Stimulated activated naive CD4-positive, alpha-beta T cell treated with Interleukin-2 at 50 U/mL for 16 hours (primary cell): ENCODE results near the gene OLFML2B.
"Not testable (repeated sequence)": the region's sequence is repeated elsewhere in the genome, so short reads cannot be mapped to it uniquely, and the experiment has no call there.

Experiments used
- DNase-seq: peaks from one replicate; lab custom pipeline; 2025; lab: John Stamatoyannopoulos, UW

The OLFML2B gene

DNA sequence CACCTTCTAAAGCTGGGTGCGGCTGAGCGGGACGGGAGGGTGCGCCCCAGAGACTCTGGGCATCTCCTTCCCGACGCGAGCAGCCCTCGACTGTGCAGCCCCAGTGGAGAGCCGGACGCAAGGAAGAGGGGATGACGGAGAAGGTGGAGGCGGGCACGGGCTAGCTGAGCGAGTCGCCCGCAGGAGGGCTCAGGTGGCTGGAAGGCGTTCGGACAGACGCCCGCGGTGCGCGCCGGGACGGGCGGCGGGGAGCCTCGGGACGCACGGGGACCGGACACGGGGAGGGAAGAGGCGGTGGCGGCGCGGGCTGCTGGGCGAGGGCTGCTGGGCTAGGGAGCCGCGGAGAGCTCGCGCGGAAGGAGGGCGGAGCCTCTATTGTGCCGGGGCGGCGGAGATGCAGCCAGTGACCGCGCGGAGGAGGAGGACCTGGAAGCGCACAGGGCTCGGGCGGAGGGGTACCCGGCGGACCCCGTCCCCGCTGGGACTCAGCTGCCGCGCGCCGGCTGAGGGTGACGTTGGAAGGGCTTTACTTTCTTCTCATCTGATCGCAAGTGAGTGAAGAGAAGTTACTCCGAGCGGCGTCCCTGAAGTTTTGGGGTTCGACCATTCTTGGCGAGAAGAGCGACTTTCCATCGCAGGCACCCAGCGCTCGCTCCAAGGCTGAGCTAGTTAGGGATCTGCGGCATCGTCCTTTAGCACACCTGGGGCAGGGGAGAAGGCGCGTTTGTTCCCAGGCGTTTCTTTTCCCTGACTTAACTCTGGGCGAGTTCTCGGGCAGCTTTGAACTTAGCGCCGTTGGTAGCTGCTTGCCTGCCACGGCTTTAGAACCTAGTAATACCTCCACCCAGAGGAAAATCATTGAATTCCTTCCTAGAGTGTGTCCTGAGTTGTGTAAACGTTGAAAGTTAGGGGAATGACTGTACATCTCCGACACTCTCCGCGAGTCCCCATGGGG, at the start of gene OLFML2B:
TSS of gene OLFML2B (minus strand) at position 323 of the 955 bp plus-strand sequence. CDS start 439 bp downstream, outside the sequence.
- peak; percentile 8 for DNase-seq

DNA sequence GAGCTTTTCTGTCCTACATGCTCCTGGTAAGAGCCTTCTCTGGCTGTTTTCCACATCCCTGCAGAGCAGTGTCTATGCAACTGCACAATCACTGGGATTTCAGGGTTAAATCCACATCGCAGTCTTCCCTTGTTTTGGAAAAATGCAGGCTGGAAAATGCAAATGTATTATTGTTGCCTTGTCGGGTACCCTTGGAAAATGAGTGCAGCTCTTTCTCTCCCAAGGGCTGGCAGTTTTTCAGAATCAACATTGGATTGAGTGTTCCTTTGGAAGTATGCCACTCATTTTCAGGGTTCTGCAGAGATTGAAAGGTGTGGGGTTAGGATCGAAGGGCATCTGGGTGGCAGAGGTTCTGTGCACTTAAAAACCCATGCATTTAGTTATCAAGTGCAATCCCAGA, 49.1 kb upstream of the OLFML2B start:
- no peak for DNase-seq

DNA sequence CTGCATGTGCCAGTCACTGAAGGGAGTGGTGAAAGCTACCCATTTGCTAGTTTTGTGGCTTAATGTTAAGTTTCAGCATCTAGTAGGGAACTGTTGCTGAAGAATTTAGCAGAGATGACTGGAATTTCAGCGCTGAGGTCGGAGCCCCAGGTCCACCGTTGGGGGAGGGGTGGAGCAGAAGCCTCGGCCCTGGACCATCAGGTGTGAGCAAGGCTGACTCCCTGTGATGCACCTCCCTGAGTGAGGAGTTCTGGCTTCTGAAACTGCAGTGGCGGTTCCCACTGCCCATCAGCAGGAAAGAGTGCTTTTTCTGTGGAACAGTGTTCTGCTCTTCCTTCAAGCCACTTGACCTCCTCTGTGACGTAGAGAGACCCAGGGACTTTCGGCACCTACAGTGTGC, 47.2 kb upstream of the OLFML2B start:
- no peak for DNase-seq

DNA sequence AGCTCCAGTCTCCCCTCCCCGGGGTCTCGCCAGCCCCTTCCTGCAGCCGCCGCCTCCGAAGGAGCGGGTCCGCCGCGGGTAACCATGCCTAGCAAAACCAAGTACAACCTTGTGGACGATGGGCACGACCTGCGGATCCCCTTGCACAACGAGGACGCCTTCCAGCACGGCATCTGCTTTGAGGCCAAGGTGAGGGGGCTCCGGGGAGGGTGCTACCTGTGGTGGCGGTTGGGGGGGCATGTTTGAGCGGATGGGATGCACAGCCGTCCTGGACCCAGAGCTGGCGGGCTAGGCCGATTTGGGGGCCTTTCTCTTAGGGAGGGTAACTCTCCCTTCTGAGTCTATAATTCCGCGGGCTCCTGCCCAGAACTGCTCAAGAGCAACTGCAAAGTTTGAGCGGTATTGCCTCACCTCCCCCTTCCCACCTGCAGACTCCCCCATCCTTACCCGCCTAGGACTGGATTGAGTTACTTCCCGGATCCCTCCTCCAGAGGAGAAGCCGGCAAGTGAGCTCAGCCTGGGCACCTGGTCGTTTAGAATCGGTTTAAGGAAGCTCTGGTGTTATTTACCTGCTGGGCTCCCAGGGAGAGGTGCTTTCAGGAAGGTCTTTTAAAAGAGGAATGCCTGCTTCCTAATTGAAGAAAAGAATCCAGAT, 46.6 kb upstream of the OLFML2B start:
- no peak for DNase-seq

DNA sequence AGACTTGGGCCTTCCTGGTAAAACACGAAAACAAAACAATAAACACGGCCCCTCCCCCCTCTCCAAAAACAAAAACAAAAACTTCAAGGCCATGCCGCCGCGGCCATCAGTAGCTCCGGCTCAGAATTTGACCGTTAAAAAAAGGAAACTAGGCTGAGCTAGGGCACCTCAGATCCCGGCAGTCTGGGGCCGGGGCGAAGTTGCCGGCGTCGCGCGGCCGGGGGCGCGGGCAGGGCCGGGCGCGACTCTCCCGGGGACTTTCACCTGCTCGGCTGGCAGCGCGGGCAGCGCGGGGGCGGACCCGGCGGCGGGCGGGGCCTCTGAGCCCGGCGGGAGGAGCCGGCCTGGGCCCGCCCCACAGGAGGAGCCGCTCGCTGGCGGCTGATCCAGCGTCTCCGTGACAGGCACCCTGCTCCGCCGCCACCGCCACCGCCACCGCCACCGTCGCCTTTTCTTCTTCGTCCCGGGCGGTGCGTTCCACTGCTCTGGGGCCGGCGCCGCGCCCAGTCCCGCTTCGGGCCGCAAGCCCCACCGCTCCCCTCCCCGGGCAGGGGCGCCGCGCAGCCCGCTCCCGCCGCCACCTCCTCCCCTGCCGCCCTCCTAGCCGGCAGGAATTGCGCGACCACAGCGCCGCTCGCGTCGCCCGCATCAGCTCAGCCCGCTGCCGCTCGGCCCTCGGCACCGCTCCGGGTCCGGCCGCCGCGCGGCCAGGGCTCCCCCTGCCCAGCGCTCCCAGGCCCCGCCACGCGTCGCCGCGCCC, 45.8 kb upstream of the OLFML2B start, which contains the start of gene NOS1AP:
TSS of gene NOS1AP (plus strand) at position 358 of the 760 bp plus-strand sequence. CDS start 487 bp downstream, outside the sequence.
- DNase-seq = peak; percentile 72

DNA sequence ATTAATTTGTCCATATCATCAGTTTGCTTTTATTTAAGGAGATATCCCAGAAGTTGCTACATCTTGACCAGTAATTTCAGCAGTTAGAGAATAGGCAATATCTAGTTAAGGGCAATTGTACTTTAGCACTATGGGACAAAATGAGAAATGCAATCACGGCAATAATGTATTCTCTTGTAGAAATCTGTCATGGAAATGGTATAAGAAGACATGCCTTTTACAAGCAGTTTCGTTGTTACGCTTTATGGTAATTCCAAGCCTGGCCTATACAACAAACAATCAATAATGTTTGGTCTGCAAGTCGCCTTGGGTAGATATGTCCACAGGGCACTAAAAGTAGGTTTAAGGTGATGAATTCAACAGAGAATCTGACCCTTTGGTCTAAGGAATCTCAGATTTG, 44.6 kb upstream of the OLFML2B start:
- no peak for DNase-seq

GRCh38 chr1:162067466-162067865, 43.8 kb upstream of the OLFML2B start:
- no peak for DNase-seq

DNA sequence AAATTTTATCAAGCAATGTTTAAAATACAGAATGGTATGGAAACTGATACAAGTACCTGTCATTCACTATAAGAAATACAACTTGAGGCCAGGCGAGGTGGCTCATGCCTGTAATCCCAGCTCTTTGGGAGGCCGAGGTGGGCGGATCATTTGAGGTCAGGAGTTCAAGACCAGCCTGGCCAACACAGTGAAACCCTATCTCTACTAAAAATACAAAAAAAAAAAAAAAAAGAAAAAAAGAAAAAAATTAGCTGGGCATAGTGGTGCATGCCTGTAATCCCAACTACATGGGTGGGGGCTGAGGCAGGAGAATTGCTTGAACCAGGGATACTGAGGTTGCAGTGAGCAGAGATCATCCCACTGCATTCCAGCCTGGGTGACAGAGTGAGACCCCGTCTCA, 43.2 kb upstream of the OLFML2B start:
- DNase-seq = not testable (repeated sequence)

GRCh38 chr1:162065016-162065415, 41.3 kb upstream of the OLFML2B start:
- no peak for DNase-seq

- no peak for DNase-seq
Observed at GRCh38 chr1:162062542-162063015, 38.9 kb upstream of the OLFML2B start.

GRCh38 chr1:162060314-162060713, 36.6 kb upstream of the OLFML2B start:
- DNase-seq = no peak

DNA sequence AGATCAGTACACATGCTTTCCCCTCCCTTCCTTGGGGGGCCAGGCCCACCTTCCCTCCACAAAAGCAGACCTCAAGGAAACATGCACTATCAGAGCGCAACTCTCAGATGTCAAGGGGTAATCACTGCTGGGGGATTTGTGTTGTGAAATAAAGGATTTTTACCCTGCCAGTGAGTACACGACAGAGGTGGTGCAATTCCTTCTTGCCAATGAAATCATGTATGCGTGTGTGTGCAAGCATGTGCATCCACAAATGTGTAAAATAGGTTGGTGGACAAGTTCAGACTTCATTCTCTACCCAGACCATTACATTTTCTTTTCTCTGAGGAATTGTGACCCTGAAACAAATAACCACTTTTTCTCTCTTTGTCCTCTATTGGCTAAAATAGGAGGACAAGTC, 36.1 kb upstream of the OLFML2B start:
- DNase-seq = no peak

- DNase-seq = no peak
Observed at GRCh38 chr1:162056579-162056978, 32.9 kb upstream of the OLFML2B start.

DNA sequence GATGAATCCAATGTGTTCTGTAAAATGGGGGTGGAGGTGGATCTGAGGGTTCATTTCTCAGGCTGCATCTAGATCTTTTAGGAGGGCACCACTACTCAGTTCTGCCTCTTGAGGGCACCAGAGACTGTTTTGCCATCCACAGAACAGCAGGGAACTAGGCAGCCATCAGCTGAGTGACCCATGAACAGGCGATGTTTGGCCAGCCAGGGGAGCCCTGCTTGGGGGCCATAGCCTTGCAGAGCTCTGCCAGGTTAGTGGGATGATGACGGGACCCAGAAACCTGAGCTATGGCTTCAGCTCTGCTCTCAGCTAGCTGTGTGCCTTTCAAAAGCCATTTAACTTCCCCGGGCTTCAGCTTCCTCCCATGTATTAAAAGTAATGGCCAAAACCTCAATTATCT, 32.4 kb upstream of the OLFML2B start:
- no peak for DNase-seq

DNA sequence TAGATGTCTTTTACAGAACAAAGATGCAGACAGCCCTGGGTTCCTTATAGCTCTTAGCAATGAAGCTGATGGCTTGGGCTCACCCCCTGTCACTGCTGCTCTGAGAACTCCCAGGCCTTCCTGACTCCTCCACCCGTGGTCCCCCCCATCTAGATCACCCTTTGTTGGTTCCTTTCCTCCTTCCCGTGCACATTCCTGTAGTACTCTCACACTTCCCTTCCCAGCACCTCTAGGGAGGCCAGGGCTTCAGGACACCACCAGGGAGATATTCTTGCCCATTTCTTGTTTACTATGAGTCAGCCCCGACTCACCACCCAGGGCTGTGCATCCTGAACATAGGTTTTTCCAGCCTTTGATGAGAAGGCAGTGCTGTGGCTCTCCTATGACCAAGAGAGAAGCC, 31.4 kb upstream of the OLFML2B start:
- DNase-seq = no peak

- not testable (repeated sequence) for DNase-seq
Observed at GRCh38 chr1:162053949-162054348, 30.3 kb upstream of the OLFML2B start.

- DNase-seq = no peak
Observed at GRCh38 chr1:162046921-162047320, 23.3 kb upstream of the OLFML2B start.

DNA sequence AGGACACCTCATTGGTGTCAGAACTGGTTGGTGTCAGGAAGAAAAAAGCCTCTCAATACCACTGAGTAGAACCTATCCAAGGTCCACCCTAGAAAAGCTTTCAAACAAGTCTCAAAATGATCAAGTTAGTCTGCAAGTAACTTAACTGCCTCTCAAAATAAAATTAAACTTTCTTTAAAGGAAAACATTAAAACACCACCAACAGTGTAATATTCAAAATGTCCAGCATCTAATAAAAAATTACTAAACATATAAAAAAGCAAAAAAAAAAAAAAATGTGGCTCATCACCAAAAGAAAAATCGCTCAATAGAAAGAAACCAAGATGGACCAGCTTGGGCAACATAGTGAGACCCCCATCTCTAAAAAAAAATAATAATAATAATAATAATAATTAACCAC, 18.7 kb upstream of the OLFML2B start:
- no peak for DNase-seq

GRCh38 chr1:162040657-162041056, 17.0 kb upstream of the OLFML2B start:
- no peak for DNase-seq

GRCh38 chr1:162040001-162040400, 16.3 kb upstream of the OLFML2B start:
- no peak for DNase-seq

DNA sequence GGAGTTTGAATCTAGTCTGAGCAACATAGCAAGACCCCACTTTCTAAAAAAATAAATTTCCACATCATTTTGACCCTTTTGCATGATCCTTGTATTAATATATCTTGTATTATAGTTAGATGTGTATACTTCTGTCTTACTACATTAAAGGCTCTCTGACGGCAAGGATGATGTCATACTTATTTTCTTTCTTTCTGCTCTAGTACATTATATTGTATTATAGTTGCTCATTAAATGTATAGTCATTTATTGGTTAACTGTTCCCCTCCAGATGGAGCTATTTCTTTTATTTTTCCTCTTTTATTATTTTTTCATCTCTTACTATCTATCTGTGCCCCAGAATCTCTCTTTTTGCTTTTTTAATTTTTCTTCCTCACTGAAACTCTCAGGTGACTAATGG, 15.0 kb upstream of the OLFML2B start:
- no peak for DNase-seq

GRCh38 chr1:162036163-162036562, 12.5 kb upstream of the OLFML2B start:
- DNase-seq = no peak
